ENCODE measurements around the gene NLGN4X.

DNA sequence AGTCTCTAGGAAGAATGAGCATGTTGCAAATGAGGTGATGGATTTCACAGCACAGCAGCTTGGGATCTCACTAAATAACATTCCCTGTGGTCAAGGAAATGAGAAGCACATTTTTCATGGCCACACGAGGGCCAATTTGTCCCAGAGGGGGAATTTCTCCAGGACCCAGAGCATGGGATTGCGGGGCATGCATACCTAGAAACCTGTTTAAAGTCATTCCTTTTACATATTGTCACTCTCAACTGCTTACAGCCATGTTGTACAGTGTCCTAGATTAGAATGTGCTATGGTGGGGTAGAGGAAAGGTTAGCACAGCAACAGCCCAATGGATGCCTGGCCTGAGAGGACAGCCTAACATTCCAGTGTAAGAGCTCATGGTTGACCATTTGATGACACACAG is 37.4 kb upstream of the NLGN4X start:
- TF ChIP-seq CTCF (IDR thresholded peaks at IDR 0.05) (no peak), FOXM1 (IDR thresholded peaks at IDR 0.05; ENCODE audit: low read depth) (no peak), GATA2 (CRISPR knock-in tag; IDR thresholded peaks at IDR 0.05) (no peak), FOSL2 (IDR thresholded peaks at IDR 0.05; ENCODE audit: borderline replicate concordance, low read depth) (no peak), SIN3A (IDR thresholded peaks at IDR 0.05; ENCODE audit: borderline replicate concordance, low read depth, low read length) (no peak), EP300 (IDR thresholded peaks at IDR 0.05; ENCODE audit: borderline replicate concordance in 1 of 2, low read depth in 1 of 2, low read length in 1 of 2) (no peak), POLR2AphosphoS5 (IDR thresholded peaks at IDR 0.05; ENCODE audit: low read depth, low read length) (no peak), ELF1 (IDR thresholded peaks at IDR 0.05) (no peak), RAD21 (IDR thresholded peaks at IDR 0.05; ENCODE audit: low read length) (no peak)
- TF ChIP-seq, protein P1, sequence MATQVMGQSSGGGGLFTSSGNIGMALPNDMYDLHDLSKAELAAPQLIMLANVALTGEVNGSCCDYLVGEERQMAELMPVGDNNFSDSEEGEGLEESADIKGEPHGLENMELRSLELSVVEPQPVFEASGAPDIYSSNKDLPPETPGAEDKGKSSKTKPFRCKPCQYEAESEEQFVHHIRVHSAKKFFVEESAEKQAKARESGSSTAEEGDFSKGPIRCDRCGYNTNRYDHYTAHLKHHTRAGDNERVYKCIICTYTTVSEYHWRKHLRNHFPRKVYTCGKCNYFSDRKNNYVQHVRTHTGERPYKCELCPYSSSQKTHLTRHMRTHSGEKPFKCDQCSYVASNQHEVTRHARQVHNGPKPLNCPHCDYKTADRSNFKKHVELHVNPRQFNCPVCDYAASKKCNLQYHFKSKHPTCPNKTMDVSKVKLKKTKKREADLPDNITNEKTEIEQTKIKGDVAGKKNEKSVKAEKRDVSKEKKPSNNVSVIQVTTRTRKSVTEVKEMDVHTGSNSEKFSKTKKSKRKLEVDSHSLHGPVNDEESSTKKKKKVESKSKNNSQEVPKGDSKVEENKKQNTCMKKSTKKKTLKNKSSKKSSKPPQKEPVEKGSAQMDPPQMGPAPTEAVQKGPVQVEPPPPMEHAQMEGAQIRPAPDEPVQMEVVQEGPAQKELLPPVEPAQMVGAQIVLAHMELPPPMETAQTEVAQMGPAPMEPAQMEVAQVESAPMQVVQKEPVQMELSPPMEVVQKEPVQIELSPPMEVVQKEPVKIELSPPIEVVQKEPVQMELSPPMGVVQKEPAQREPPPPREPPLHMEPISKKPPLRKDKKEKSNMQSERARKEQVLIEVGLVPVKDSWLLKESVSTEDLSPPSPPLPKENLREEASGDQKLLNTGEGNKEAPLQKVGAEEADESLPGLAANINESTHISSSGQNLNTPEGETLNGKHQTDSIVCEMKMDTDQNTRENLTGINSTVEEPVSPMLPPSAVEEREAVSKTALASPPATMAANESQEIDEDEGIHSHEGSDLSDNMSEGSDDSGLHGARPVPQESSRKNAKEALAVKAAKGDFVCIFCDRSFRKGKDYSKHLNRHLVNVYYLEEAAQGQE (IDR thresholded peaks at IDR 0.05; ENCODE audit: low read depth, low read length): no peak
- TF ChIP-seq, protein P2, sequence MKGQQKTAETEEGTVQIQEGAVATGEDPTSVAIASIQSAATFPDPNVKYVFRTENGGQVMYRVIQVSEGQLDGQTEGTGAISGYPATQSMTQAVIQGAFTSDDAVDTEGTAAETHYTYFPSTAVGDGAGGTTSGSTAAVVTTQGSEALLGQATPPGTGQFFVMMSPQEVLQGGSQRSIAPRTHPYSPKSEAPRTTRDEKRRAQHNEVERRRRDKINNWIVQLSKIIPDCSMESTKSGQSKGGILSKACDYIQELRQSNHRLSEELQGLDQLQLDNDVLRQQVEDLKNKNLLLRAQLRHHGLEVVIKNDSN (IDR thresholded peaks at IDR 0.05; ENCODE audit: borderline replicate concordance, low read depth): no peak

Measured in SK-N-SH (cell line).